Mesenchymal stem cell (in vitro differentiated cells and primary cell): Measurements from ENCODE around the gene NABP1.

Source experiments
- DNase-seq: peaks from one replicate; pipeline ENCODE4 v3.0.0-alpha.2; 2013
- H2AFZ ChIP-seq: one replicate; pipeline ENCODE4 v1.6.1; 2013; ENCODE audit warnings: low read depth, mild to moderate bottlenecking, control low read depth, inconsistent platforms, low read length, moderate library complexity
- H2AK5ac ChIP-seq: 2 replicates; pipeline ENCODE4 v1.6.1; 2013; ENCODE audit warnings: low read length, moderate library complexity, mild to moderate bottlenecking, inconsistent platforms; ENCODE audit not compliant: severe bottlenecking
- H2BK120ac ChIP-seq: one replicate; pipeline ENCODE4 v1.6.1; 2013; ENCODE audit warnings: low read depth, mild to moderate bottlenecking, inconsistent platforms, low read length, moderate library complexity
- H2BK12ac ChIP-seq, 2 experiments: one replicate each; pipeline ENCODE4 v1.6.1; 2013; ENCODE audit warnings: inconsistent platforms in 2 of 2, low read length in 2 of 2, mild to moderate bottlenecking in 2 of 2, moderate library complexity in 2 of 2, control low read depth in 1 of 2
- H2BK15ac ChIP-seq: one replicate; pipeline ENCODE4 v1.6.1; 2013; ENCODE audit warnings: mild to moderate bottlenecking, low read depth, inconsistent platforms; ENCODE audit not compliant: poor library complexity, severe bottlenecking
- H2BK5ac ChIP-seq: 2 replicates; pipeline ENCODE4 v1.6.1; 2013; ENCODE audit warnings: low read depth, mild to moderate bottlenecking, low read length, control low read depth, inconsistent platforms; ENCODE audit not compliant: poor library complexity, severe bottlenecking
- H3K14ac ChIP-seq, 2 experiments: one replicate each; pipeline ENCODE4 v1.6.1; 2013; ENCODE audit warnings: inconsistent platforms in 2 of 2, low read length in 2 of 2, control low read depth in 1 of 2, mild to moderate bottlenecking in 1 of 2, moderate library complexity in 1 of 2
- H3K18ac ChIP-seq, 2 experiments: one replicate each; pipeline ENCODE4 v1.6.1; 2013; ENCODE audit warnings: inconsistent platforms in 2 of 2, low read length in 2 of 2, control low read depth in 1 of 2, low read depth in 1 of 2, mild to moderate bottlenecking in 1 of 2
- H3K23ac ChIP-seq, 2 experiments: one replicate each; pipeline ENCODE4 v1.6.1; 2013; ENCODE audit warnings: inconsistent platforms in 2 of 2, low read length in 2 of 2, mild to moderate bottlenecking in 2 of 2, moderate library complexity in 2 of 2, control low read depth in 1 of 2
- H3K27ac ChIP-seq: 2 replicates; pipeline ENCODE4 v1.5.1; 2013; ENCODE audit warnings: mild to moderate bottlenecking, moderate library complexity, low read length, control low read depth, inconsistent platforms; ENCODE audit not compliant: poor library complexity, severe bottlenecking
- H3K27me3 ChIP-seq, 2 experiments: 2 replicates each; pipeline versions ENCODE4 v1.6.1 to v1.7.0; 2013; ENCODE audit warnings: low read length in 2 of 2, mild to moderate bottlenecking in 2 of 2, moderate library complexity in 2 of 2, control low read depth in 1 of 2, inconsistent platforms in 1 of 2; ENCODE audit not compliant: control insufficient read depth in 1 of 2, insufficient read depth in 1 of 2
- H3K36me3 ChIP-seq, 2 experiments: 2 replicates each; pipeline versions ENCODE4 v1.6.1 to v1.7.0; 2013; ENCODE audit warnings: low read length in 2 of 2, control low read depth in 1 of 2, inconsistent platforms in 1 of 2, low read depth in 1 of 2, mild to moderate bottlenecking in 1 of 2; ENCODE audit not compliant: insufficient read depth in 2 of 2, control insufficient read depth in 1 of 2
- H3K4ac ChIP-seq, 2 experiments: one replicate each; pipeline ENCODE4 v1.6.1; 2013; ENCODE audit warnings: inconsistent platforms in 2 of 2, low read length in 2 of 2, mild to moderate bottlenecking in 2 of 2, moderate library complexity in 2 of 2, control low read depth in 1 of 2, low read depth in 1 of 2
- H3K4me1 ChIP-seq: 2 replicates; pipeline ENCODE4 v1.6.1; 2013; ENCODE audit warnings: low read depth, low read length, control low read depth; ENCODE audit not compliant: control insufficient read depth, insufficient read depth
- H3K4me2 ChIP-seq: 2 replicates; pipeline ENCODE4 v1.6.1; 2013; ENCODE audit warnings: low read length, mild to moderate bottlenecking, inconsistent platforms; ENCODE audit not compliant: poor library complexity, severe bottlenecking
- H3K4me3 ChIP-seq, 2 experiments: 2 replicates each; pipeline versions ENCODE4 v1.5.1 to v1.7.0; 2013; ENCODE audit warnings: low read length in 2 of 2, mild to moderate bottlenecking in 2 of 2, control low read depth in 1 of 2, low read depth in 1 of 2; ENCODE audit not compliant: insufficient read depth in 1 of 2
- H3K79me1 ChIP-seq: replicated peaks from 2 replicates; pipeline ENCODE4 v1.6.1; 2013; ENCODE audit warnings: mild to moderate bottlenecking, control low read depth, low read length, inconsistent platforms; ENCODE audit not compliant: poor library complexity, severe bottlenecking
- H3K9ac ChIP-seq: 2 replicates; pipeline ENCODE4 v1.7.0; 2013; ENCODE audit warnings: mild to moderate bottlenecking, low read length, moderate library complexity
- H3K9me3 ChIP-seq: 2 replicates; pipeline ENCODE4 v1.7.0; 2013; ENCODE audit warnings: mild to moderate bottlenecking, low read length; ENCODE audit not compliant: control insufficient read depth
- H4K8ac ChIP-seq: one replicate; pipeline ENCODE4 v1.6.1; 2013; ENCODE audit warnings: inconsistent platforms, mild to moderate bottlenecking, low read length, moderate library complexity
- H4K91ac ChIP-seq: one replicate; pipeline ENCODE4 v1.6.1; 2013; ENCODE audit warnings: mild to moderate bottlenecking, low read length, inconsistent platforms
- WGBS: methylation state at CpG from one replicate; pipeline ENCODE4 v1.1.7; 2013; ENCODE audit warnings: mixed read lengths; 5-methylcytosine and 5-hydroxymethylcytosine counted together

The NABP1 gene

DNA sequence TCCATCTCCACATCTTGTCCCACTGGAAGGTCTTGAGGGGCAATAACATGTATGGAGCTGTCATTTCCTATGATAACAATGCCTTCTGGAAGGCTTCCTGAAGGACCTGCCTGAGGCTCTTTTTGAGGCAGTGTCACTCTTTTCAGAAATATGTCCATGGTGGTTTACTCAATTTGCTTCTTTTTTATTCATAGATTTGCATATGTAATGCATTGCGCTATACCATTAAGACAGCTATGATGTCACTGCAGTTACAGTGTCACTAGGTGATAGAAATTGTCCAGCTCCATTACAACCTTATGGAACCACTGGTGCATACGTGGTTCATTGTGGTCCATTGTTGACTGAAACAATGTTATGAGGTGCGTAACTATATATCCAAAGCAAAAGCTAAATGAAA, 19.9 kb downstream of the NABP1 start:
- Histone ChIP-seq H3K14ac (no peak overlapping the region), H3K23ac (no peak overlapping the region), H4K8ac (no peak overlapping the region), H2BK12ac (no peak overlapping the region), H3K27ac (no peak overlapping the region), H3K9me3 (peaks cover 10% of the 10 kb centered on the region), H3K4me1 (peaks cover 2% of the 10 kb centered on the region), H2BK120ac (no peak overlapping the region), H2AK5ac (peak overlapping the region; percentile 4), H3K27me3 (no peaks in the 10 kb centered on the region), H2BK15ac (no peak overlapping the region), H3K18ac (no peak overlapping the region), H3K9ac (no peak overlapping the region), H2AFZ (no peak overlapping the region), H3K4ac (no peak overlapping the region), H3K36me3 (peaks cover 0 to 29% of the 10 kb centered on the region in 2 experiments), H3K4me3 (no peak overlapping the region), H2BK5ac (no peak overlapping the region), H3K4me2 (no peak overlapping the region), H4K91ac (no peak overlapping the region), H3K79me1 (no peaks in the 10 kb centered on the region)
- DNase-seq: no peak
- 100% methylated on average over 1 of the region's 3 CpGs for WGBS

GRCh38 chr2:191699341-191699945, 21.5 kb downstream of the NABP1 start:
- H3K4me2 ChIP-seq: no peak overlapping the region
- no peaks in the 10 kb centered on the region for H3K27me3 ChIP-seq
- no peak overlapping the region for H3K18ac ChIP-seq
- no peak overlapping the region for H2BK15ac ChIP-seq
- H3K23ac ChIP-seq: no peak overlapping the region
- no peak overlapping the region for H4K8ac ChIP-seq
- H2BK5ac ChIP-seq: no peak overlapping the region
- no peak overlapping the region for H3K9ac ChIP-seq
- H2BK120ac ChIP-seq: no peak overlapping the region
- H3K36me3 ChIP-seq: peaks cover 0 to 33% of the 10 kb centered on the region in 2 experiments
- H2AFZ ChIP-seq: no peak overlapping the region
- no peak overlapping the region for H3K4ac ChIP-seq
- no peak for DNase-seq
- H3K9me3 ChIP-seq: peaks cover 10% of the 10 kb centered on the region
- H3K27ac ChIP-seq: no peak overlapping the region
- no peak overlapping the region for H4K91ac ChIP-seq
- H2BK12ac ChIP-seq: no peak overlapping the region
- 93% methylated on average over 10 of the region's 10 CpGs for WGBS
- H2AK5ac ChIP-seq: no peak overlapping the region
- H3K4me3 ChIP-seq: no peak overlapping the region
- H3K4me1 ChIP-seq: peaks cover 7% of the 10 kb centered on the region
- H3K14ac ChIP-seq: no peak overlapping the region
- no peaks in the 10 kb centered on the region for H3K79me1 ChIP-seq

GRCh38 chr2:191701029-191701428, 23.1 kb downstream of the NABP1 start:
- Histone ChIP-seq H4K91ac (no peak overlapping the region), H3K36me3 (peaks cover 0 to 30% of the 10 kb centered on the region in 2 experiments), H3K27me3 (no peaks in the 10 kb centered on the region), H2BK120ac (no peak overlapping the region), H4K8ac (no peak overlapping the region), H3K79me1 (no peaks in the 10 kb centered on the region), H2BK15ac (no peak overlapping the region), H3K14ac (no peak overlapping the region), H3K4me1 (peaks cover 4% of the 10 kb centered on the region), H3K9me3 (peaks cover 10% of the 10 kb centered on the region), H2AFZ (no peak overlapping the region), H3K4ac (no peak overlapping the region), H3K18ac (no peak overlapping the region), H3K4me2 (no peak overlapping the region), H3K4me3 (no peak overlapping the region), H2AK5ac (peak overlapping the region; percentile 21), H2BK5ac (no peak overlapping the region), H3K9ac (no peak overlapping the region), H3K27ac (no peak overlapping the region), H2BK12ac (no peak overlapping the region), H3K23ac (no peak overlapping the region)
- no CpG with 5 or more reads among the region's 1 CpG for WGBS
- no peak for DNase-seq

- Histone ChIP-seq H3K27ac (no peak overlapping the region), H2BK15ac (no peak overlapping the region), H3K9me3 (peaks cover 10% of the 10 kb centered on the region), H2BK12ac (no peak overlapping the region), H3K18ac (peak overlapping the region in 1 of 2 experiments; percentile 60), H3K27me3 (no peaks in the 10 kb centered on the region), H3K14ac (no peak overlapping the region), H2BK5ac (no peak overlapping the region), H4K91ac (no peak overlapping the region), H2AFZ (no peak overlapping the region), H3K79me1 (no peaks in the 10 kb centered on the region), H3K4ac (no peak overlapping the region), H3K23ac (no peak overlapping the region), H3K36me3 (peaks cover 0 to 25% of the 10 kb centered on the region in 2 experiments), H4K8ac (peak overlapping the region; percentile 62), H3K4me2 (no peak overlapping the region), H3K4me1 (peaks cover 4% of the 10 kb centered on the region), H2AK5ac (no peak overlapping the region), H3K9ac (no peak overlapping the region), H2BK120ac (no peak overlapping the region), H3K4me3 (no peak overlapping the region)
- WGBS: 51% methylated on average over 2 of the region's 2 CpGs
- no peak for DNase-seq
Observed at GRCh38 chr2:191701696-191702095, 23.8 kb downstream of the NABP1 start.
